ENCODE data around the gene ZFAND5.

Gene ZFAND5

DNA sequence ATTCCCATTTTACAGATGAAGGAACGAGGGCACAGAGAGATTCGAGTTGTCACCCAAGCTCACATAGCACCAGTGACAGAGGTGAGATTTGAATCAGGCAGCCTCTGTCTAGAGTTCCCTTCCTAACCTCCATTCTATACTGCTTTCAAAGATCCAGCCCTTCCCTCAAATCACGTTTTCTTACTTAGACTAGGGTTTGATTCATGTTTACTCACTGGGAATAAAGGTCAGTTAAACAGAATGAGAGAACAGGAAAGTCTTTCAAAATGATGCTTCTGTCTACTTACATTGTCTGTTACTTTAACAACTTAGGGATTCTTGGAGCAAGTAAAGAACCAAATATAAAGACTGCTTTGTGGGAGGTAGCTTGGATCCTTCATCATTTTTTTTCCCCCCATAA, 40.0 kb downstream of the ZFAND5 start:
- no peak for DNase-seq (ENCODE audit: low read depth in 3 of 3)

DNA sequence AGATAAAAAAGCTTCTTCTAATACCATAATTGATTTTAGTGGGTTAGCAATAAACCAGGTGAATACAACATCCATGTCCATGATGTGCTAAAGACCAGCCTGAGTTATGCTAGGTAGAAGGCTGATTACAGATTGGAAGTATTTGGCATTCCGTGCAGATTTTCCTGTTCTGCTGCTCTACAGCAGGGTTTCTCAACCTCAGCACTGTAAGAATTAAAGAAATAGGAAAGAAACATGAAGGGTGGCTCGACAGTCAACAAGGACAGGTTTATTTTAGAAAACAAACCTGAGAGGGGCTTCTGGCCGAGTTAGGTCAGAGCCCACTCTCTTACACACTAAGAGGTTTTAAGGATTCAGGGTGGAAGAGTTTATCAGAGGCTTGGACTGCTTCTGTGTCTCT, 42.3 kb downstream of the ZFAND5 start:
- DNase-seq (ENCODE audit: low read depth in 3 of 3) = no peak

DNA sequence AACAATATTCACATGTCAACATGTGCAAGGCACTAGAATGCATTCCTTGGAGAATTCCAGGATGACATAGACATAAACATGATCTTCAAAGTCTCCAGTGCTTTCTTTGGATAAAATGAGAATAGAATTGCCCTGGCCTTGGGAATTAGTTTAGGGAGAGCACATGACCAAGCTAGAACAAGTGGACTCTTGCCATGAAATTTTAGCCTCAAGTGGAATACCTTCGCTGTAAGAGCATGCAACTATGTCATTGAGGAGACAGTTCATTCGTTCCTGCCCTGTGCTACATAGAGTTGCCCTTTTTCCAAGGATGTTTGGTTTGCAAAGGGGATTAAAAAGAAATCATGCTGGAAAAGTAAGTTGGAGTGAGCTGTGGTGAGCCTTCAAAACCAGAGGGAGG, 42.7 kb downstream of the ZFAND5 start:
- DNase-seq (ENCODE audit: low read depth in 3 of 3) = no peak

DNA sequence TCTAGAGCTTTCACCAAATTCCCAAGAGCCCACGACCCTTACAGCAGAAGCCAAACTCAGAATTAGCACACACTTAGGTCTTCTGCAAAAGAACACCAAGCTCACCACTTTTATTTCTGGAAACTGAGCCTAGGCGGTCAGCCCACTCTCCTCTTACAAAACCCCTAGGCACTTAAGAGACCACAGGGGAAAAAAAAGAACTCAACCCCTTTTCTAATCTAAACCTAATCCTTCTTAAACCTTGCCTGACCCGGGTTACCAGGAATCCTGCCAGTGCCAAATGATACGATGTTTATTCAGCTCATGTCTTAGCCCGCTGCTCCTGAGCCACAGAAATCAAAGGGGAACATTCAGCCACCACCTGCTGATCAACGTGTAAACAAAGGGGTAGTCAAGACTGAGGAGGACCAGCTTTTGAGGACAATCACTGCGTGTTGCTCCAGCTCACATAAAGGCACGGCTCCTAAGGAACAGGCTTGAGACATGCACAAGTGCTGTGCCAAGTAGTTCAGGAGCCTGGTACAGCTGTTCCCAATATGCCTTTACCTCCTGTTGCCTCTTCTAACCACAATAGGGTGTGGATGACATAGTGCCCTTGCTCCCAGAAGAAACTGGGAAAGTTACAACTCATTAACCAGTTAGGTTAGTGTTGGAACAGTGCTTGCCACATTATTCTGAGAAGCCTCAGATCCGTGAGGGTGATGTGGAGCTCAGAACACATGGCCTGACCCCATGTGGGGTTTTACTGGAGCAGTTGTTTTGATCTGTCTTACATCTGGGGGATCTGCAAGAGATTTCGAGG, 49.3 kb downstream of the ZFAND5 start:
- no peak for DNase-seq (ENCODE audit: low read depth in 3 of 3)

DNA sequence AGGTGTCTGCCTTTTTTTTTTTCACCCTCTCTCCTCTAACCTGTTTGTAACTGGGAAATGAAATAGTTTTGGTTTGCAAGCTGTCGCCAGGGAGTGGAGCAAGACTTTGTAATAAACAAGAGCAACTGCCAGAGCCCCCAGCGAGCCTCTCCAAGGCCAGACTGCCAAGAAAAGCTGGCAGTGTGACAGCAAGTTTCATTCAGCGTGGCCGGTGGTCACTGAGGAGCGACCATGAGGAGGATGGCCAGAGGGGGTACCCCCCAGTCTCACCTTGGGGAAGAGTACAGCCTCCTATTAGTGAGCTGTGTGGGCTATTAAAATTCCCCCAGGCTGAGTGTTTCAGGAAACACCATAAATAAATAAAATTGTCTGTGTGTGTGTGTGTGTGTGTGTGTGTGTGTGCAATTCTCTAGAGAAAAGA, 49.9 kb downstream of the ZFAND5 start:
- no peak for DNase-seq (ENCODE audit: low read depth in 3 of 3)

GRCh38 chr9:72313507-72313906, 51.5 kb downstream of the ZFAND5 start:
- DNase-seq (ENCODE audit: low read depth in 3 of 3) = no peak

- no peak for DNase-seq (ENCODE audit: low read depth in 3 of 3)
Measured at GRCh38 chr9:72312386-72312987, 52.5 kb downstream of the ZFAND5 start.

DNA sequence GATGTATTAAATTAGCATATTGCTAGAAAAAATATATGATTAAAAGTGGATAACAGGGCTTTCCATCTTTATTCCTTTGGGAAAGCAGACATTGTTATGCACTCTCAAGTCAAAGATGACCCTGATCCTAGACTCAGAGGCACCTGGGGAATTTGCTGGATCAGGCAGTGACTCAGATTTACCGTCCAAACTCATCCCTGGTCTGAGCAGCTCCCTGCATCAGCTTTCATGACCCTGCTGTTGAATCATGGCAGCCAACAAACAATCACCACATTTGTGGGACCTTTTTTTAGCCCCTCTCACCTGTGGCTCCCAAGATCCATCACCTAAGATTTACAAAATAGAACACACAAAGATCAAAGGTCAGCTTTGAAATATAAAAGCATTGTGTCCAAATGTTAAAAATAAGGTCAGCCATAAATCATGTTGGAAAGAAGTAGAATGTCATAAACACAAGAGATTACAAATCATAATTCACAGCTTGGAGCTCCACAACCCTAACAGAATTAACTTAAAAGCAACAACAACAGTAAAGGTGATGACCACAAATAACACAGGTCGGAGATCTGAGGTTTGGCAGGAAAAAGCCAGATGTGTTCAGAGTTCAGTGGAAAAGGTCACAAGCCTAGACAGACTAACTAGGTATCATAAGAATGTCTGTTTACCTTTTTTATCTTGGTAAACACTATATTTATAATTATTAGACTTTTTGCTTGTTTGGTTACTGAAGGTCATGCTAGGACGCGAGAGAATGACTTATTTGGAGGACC, 55.5 kb downstream of the ZFAND5 start:
- no peak for DNase-seq (ENCODE audit: low read depth in 3 of 3)

DNA sequence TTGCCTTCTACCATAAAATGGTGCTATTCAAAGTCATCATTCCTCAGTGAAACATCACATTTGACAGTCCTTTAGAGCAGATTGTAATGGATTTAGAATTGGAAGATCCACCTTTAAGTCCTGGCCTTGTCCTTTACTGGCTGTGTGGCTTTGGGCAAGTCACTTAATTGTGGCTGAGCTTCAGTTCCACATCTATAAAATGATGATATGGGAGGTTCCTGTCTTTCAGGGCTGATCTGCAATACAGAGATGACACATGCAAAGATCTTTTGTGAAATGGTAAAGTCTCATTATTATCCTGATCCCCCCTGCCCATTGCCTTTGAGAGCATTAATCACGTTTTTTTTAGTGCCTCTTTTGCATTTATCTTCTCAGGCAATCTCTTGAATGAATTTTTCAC, 58.2 kb downstream of the ZFAND5 start:
- DNase-seq (ENCODE audit: low read depth in 3 of 3) = no peak

- no peak for DNase-seq (ENCODE audit: low read depth in 3 of 3)
Measured at GRCh38 chr9:72305707-72306106, 59.3 kb downstream of the ZFAND5 start.

GRCh38 chr9:72305102-72305546, 59.9 kb downstream of the ZFAND5 start:
- no peak for DNase-seq (ENCODE audit: low read depth in 3 of 3)

- DNase-seq (ENCODE audit: low read depth in 3 of 3) = no peak
Measured at GRCh38 chr9:72304538-72304937, 60.5 kb downstream of the ZFAND5 start.

Measured in stimulated activated CD4-positive, alpha-beta T cell treated with anti-CD3 and anti-CD28 coated beads, TNF-alpha, amount 100 ng/mL, for 24 hours (primary cell).